DND-41 (cell line): Measurements from ENCODE around the gene ARHGAP6.

Experiments
- ATAC-seq: fragments of 200-7000 bp; cut with Tn5 transposase; 3 replicates; pipeline ENCODE4 v1.9.1; 2021; ENCODE audit warnings: low read depth; ENCODE audit not compliant: insufficient read depth
- DNase-seq: peaks from one replicate; pipeline ENCODE4 v3.0.0-alpha.2; 2020
- H2AFZ ChIP-seq: 2 replicates; pipeline ENCODE4 v1.6.0; 2012; ENCODE audit warnings: low read depth, low read length
- H3K27ac ChIP-seq: 2 replicates; pipeline ENCODE4 v1.5.1; 2012; ENCODE audit warnings: low read length, inconsistent platforms
- H3K27me3 ChIP-seq: fragments of 200-600 bp; sonication (generic); 2 replicates; pipeline ENCODE4 v1.6.0; 2012; ENCODE audit warnings: low read length, mild to moderate bottlenecking, inconsistent platforms; ENCODE audit not compliant: insufficient read depth, poor library complexity
- H3K36me3 ChIP-seq: 2 replicates; pipeline ENCODE4 v1.5.1; 2012; ENCODE audit warnings: low read length, inconsistent platforms; ENCODE audit not compliant: insufficient read depth
- H3K4me1 ChIP-seq: 2 replicates; pipeline ENCODE4 v1.5.1; 2012; ENCODE audit warnings: mild to moderate bottlenecking, low read length; ENCODE audit not compliant: insufficient read depth
- H3K4me2 ChIP-seq: 2 replicates; pipeline ENCODE4 v1.6.0; 2012; ENCODE audit warnings: mild to moderate bottlenecking, moderate library complexity, low read length, inconsistent platforms; ENCODE audit not compliant: insufficient read depth
- H3K4me3 ChIP-seq, 2 experiments: fragments of 200-600 bp in 1 of 2; shearing (Covaris generic) in 1 of 2; 2 replicates each; pipeline ENCODE4 v1.5.1; 2012 to 2016; ENCODE audit warnings: inconsistent platforms in 2 of 2, low read length in 2 of 2, mild to moderate bottlenecking in 2 of 2, low read depth in 1 of 2, moderate library complexity in 1 of 2
- H3K79me2 ChIP-seq: 2 replicates; pipeline ENCODE4 v1.6.0; 2012; ENCODE audit warnings: low read length, inconsistent platforms; ENCODE audit not compliant: insufficient read depth
- H3K9ac ChIP-seq: 2 replicates; pipeline ENCODE4 v1.6.0; 2012; ENCODE audit warnings: low read depth, mild to moderate bottlenecking, inconsistent platforms, low read length, moderate library complexity
- H3K9me3 ChIP-seq: 2 replicates; pipeline ENCODE4 v1.5.1; 2012; ENCODE audit warnings: low read length, moderate library complexity, mild to moderate bottlenecking, inconsistent platforms; ENCODE audit not compliant: insufficient read depth, severe bottlenecking
- H4K20me1 ChIP-seq: 2 replicates; pipeline ENCODE4 v1.6.0; 2012; ENCODE audit warnings: low read length; ENCODE audit not compliant: insufficient read depth
- EZH2 ChIP-seq: IDR thresholded peaks from 3 replicates; pipeline ENCODE4 v1.6.1; 2012; ENCODE audit warnings: borderline replicate concordance, low read depth, mild to moderate bottlenecking, moderate library complexity, low read length, inconsistent platforms; ENCODE audit not compliant: severe bottlenecking
- TF ChIP-seq, protein P1 (sequence below): IDR thresholded peaks from 2 replicates; pipeline ENCODE4 v1.5.1; 2012; ENCODE audit warnings: borderline replicate concordance, low read length, moderate library complexity, mild to moderate bottlenecking; ENCODE audit not compliant: poor library complexity, severe bottlenecking; ENCODE audit errors: extremely low read depth

The ARHGAP6 gene

DNA sequence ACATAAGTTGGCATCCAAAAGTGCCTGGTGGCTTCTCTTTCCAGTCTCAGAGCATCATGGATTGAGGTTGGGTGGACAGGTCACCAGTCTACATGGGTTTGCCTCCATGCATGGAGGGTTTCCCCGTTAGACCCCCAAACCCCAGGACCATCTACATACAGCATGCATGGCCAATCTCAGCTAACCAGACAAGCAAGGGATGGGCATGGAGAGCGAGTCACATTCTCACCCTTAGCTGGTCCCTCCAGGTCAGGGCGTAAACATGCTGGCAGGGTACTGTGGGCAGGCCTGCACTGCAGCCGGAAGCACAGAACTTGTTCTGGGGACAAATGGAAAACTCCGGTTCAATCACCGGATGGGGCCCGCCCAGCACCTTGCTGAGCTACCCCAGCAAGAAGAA lies 517.3 kb downstream of the ARHGAP6 start:
- Histone ChIP-seq H4K20me1 (no peaks in the 10 kb centered on the region), H3K9me3 (no peaks in the 10 kb centered on the region), H3K4me2 (no peak overlapping the region), H3K27ac (no peak overlapping the region), H3K79me2 (no peaks in the 10 kb centered on the region), H3K9ac (no peak overlapping the region), H3K4me1 (peaks cover 5% of the 10 kb centered on the region; the same call in 1 of the 2 replicates), H2AFZ (no peak overlapping the region), H3K36me3 (no peaks in the 10 kb centered on the region), H3K27me3 (no peaks in the 10 kb centered on the region), H3K4me3 (no peak overlapping the region)
- ATAC-seq (no peak), DNase-seq (no peak)
- TF ChIP-seq EZH2: no peak
- TF ChIP-seq, protein P1, sequence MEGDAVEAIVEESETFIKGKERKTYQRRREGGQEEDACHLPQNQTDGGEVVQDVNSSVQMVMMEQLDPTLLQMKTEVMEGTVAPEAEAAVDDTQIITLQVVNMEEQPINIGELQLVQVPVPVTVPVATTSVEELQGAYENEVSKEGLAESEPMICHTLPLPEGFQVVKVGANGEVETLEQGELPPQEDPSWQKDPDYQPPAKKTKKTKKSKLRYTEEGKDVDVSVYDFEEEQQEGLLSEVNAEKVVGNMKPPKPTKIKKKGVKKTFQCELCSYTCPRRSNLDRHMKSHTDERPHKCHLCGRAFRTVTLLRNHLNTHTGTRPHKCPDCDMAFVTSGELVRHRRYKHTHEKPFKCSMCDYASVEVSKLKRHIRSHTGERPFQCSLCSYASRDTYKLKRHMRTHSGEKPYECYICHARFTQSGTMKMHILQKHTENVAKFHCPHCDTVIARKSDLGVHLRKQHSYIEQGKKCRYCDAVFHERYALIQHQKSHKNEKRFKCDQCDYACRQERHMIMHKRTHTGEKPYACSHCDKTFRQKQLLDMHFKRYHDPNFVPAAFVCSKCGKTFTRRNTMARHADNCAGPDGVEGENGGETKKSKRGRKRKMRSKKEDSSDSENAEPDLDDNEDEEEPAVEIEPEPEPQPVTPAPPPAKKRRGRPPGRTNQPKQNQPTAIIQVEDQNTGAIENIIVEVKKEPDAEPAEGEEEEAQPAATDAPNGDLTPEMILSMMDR: no peak

DNA sequence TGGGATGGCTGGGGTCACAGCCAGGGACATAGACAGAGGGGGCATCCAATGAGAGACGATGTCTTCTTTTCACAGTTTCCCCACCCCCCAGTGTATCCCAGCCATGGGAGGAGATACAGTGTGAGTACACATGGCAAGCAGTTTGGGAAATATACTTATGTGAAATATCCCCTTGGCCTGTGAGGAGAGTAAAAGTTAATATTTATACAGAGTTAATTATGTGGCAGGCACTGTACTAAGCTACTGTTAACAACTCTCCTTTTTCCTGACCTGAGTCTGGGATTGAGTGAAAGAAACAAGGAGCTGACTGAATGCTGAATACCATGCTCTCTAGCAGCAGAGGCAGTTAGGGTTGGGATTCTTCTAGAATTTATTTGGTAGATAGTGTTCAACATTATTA lies 519.3 kb downstream of the ARHGAP6 start:
- no peak for ATAC-seq
- Histone ChIP-seq H3K9ac (no peak overlapping the region), H3K9me3 (no peaks in the 10 kb centered on the region), H3K4me2 (no peak overlapping the region), H2AFZ (no peak overlapping the region), H3K27me3 (no peaks in the 10 kb centered on the region), H3K4me1 (peaks cover 5% of the 10 kb centered on the region; the same call in 1 of the 2 replicates), H3K79me2 (no peaks in the 10 kb centered on the region), H3K27ac (no peak overlapping the region), H3K36me3 (no peaks in the 10 kb centered on the region), H4K20me1 (no peaks in the 10 kb centered on the region), H3K4me3 (no peak overlapping the region)
- TF ChIP-seq EZH2: no peak
- TF ChIP-seq, protein P1: no peak
- no peak for DNase-seq

DNA sequence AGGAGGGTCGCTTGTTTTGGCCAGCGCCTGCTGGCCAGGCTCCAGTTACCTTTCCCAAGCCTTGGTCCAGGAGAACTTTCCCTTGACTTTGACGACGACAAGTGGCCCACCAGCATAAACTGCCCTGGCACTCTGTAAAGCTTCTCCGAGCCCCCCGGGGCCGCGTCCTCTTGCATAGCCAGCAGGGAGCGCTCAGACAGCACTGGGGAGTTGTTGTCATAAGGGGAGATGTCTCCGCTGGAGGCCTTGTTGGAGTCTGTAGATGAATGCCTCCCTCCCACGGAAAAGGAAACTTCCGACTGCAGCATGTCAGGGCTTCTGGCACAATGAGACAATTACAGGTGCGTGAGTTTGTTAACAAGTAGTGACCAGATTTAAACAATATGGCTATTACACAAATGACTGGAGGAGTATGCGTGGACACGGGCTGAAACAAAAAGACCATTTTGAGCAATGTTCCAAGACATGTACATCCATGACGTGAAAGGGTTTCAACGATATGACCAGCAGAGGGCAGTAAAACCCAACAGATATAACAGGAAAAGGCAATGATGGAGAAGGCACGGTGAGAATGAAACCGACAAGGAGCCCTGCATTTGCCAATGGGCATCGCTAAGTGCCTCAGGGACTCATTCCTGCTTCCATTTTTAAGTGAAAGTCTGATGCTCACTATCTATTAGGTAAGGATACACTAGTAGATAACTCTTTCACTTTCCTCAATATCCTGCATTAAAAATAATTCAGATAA lies 521.6 kb downstream of the ARHGAP6 start:
- H3K27me3 ChIP-seq: no peaks in the 10 kb centered on the region
- no peak overlapping the region for H3K9ac ChIP-seq
- DNase-seq (peak; percentile 50), ATAC-seq (peak; percentile 93)
- H3K9me3 ChIP-seq: no peaks in the 10 kb centered on the region
- no peak overlapping the region for H2AFZ ChIP-seq
- peaks cover 5% of the 10 kb centered on the region; the same call in 1 of the 2 replicates for H3K4me1 ChIP-seq
- no peaks in the 10 kb centered on the region for H4K20me1 ChIP-seq
- H3K27ac ChIP-seq: no peak overlapping the region
- H3K36me3 ChIP-seq: no peaks in the 10 kb centered on the region
- peak overlapping the region; percentile 54; the same call in 1 of the 2 replicates for H3K4me2 ChIP-seq
- no peaks in the 10 kb centered on the region for H3K79me2 ChIP-seq
- no peak overlapping the region for H3K4me3 ChIP-seq
- TF ChIP-seq, protein P1: peak; percentile 76
- TF ChIP-seq EZH2: no peak
